Prostate gland (tissue), 2 donors: ENCODE measurements around the gene GTPBP6. TPM values are rescaled to one million over a fixed set of nuclear protein-coding genes. Genes with fewer than 3 reads are reported as not detected.
"Not testable (repeated sequence)": the region's sequence is repeated elsewhere in the genome, so short reads cannot be mapped to it uniquely, and the experiment has no call there.

Experiments used
- DNase-seq: peaks from one replicate; pipeline ENCODE4 v3.0.0-alpha.2; 2019; ENCODE audit warnings: low spot score
- H3K27ac ChIP-seq, 2 donors: fragments of 200-600 bp; sonication (generic); 2 replicates each; pipeline ENCODE4 v1.5.1; 2017 to 2019
- H3K27me3 ChIP-seq: fragments of 200-600 bp; sonication (generic); replicated peaks from 2 replicates; pipeline ENCODE4 v1.5.1; 2019; ENCODE audit not compliant: insufficient read depth
- H3K36me3 ChIP-seq, 2 donors: fragments of 200-600 bp; sonication (generic); 1 replicate in 1 of 2; 2 replicates in 1 of 2; pipeline versions ENCODE4 v1.5.1 to v1.8.1; 2017 to 2019
- H3K4me1 ChIP-seq: fragments of 200-600 bp; sonication (generic); replicated peaks from 2 replicates; pipeline ENCODE4 v1.5.1; 2019
- H3K4me3 ChIP-seq, 2 donors: fragments of 200-600 bp; sonication (generic); 2 replicates each; pipeline ENCODE4 v1.5.1; 2017 to 2019
- H3K9me3 ChIP-seq: fragments of 200-600 bp; sonication (generic); 2 replicates; pipeline ENCODE4 v1.5.1; 2017
- POLR2A ChIP-seq: fragments of 450-650 bp; IDR thresholded peaks from one replicate; pipeline ENCODE4 v1.6.1; 2016; ENCODE audit warnings: antibody characterized with exemption, mild to moderate bottlenecking
- POLR2AphosphoS5 ChIP-seq: sonication (generic); formaldehyde crosslinking; IDR thresholded peaks from one replicate; pipeline ENCODE4 v1.6.1; 2017; ENCODE audit warnings: antibody characterized with exemption
- WGBS: methylation state at CpG from one replicate; pipeline ENCODE4 v1.1.5; 2018; 5-methylcytosine and 5-hydroxymethylcytosine counted together
- intact Hi-C: fragments of 100-400 bp; cut with DNase I; formaldehyde crosslinking; loops from one replicate; pipeline ENCODE4 v1.14.2; 2022
- total RNA-seq, 2 donors: library from RNA; depleted of rRNA; stranded (reverse); fragments of >200 nt; gene quantifications; one replicate each; pipeline ENCODE4 v1.1.0, GENCODE V29; 2016
- TF ChIP-seq, protein P1 (sequence below), 4 experiments: fragments of 200-600 bp in 2 of 4; fragments of 450-650 bp in 2 of 4; sonication (generic) in 2 of 4; IDR thresholded peaks; 1 replicate in 3 of 4; 2 replicates in 1 of 4; pipeline ENCODE4 v1.5.1; 2016 to 2019; ENCODE audit warnings: antibody characterized with exemption in 4 of 4, mild to moderate bottlenecking in 2 of 4, moderate library complexity in 2 of 4

Gene GTPBP6
- total RNA-seq, 2 donors from 2014 or later = 43.9 to 69.6 TPM

- Histone ChIP-seq H3K4me1 (no peaks in the 10 kb centered on the region), H3K4me3 (no peak overlapping the region), H3K36me3 (no peaks in the 10 kb centered on the region), H3K27me3 (no peaks in the 10 kb centered on the region), H3K9me3 (no peaks in the 10 kb centered on the region), H3K27ac (no peak overlapping the region)
- no peak for DNase-seq
- intact Hi-C loops = no loop called here
- no peak for TF ChIP-seq POLR2A
- TF ChIP-seq, protein P1, sequence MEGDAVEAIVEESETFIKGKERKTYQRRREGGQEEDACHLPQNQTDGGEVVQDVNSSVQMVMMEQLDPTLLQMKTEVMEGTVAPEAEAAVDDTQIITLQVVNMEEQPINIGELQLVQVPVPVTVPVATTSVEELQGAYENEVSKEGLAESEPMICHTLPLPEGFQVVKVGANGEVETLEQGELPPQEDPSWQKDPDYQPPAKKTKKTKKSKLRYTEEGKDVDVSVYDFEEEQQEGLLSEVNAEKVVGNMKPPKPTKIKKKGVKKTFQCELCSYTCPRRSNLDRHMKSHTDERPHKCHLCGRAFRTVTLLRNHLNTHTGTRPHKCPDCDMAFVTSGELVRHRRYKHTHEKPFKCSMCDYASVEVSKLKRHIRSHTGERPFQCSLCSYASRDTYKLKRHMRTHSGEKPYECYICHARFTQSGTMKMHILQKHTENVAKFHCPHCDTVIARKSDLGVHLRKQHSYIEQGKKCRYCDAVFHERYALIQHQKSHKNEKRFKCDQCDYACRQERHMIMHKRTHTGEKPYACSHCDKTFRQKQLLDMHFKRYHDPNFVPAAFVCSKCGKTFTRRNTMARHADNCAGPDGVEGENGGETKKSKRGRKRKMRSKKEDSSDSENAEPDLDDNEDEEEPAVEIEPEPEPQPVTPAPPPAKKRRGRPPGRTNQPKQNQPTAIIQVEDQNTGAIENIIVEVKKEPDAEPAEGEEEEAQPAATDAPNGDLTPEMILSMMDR (IDR thresholded peaks at IDR 0.05) = no peak
- no peak for TF ChIP-seq POLR2AphosphoS5
- WGBS = 79% methylated on average over 13 of the region's 21 CpGs
Measured at GRCh38 chrX:270848-271367, 47.7 kb downstream of the GTPBP6 start.

- peak; percentile 3 for DNase-seq
- no peak overlapping the region for H3K27ac ChIP-seq
- no peaks in the 10 kb centered on the region for H3K4me1 ChIP-seq
- H3K4me3 ChIP-seq = no peak overlapping the region
- intact Hi-C loops = no loop called here
- WGBS = 92% methylated on average over 32 of the region's 33 CpGs
- TF ChIP-seq POLR2A = no peak
- TF ChIP-seq POLR2AphosphoS5 = no peak
- TF ChIP-seq, protein P1 (IDR thresholded peaks at IDR 0.05) = no peak
- no peaks in the 10 kb centered on the region for H3K27me3 ChIP-seq
- no peaks in the 10 kb centered on the region for H3K9me3 ChIP-seq
- no peaks in the 10 kb centered on the region for H3K36me3 ChIP-seq
Measured at GRCh38 chrX:267771-268261, 50.8 kb downstream of the GTPBP6 start.

DNA sequence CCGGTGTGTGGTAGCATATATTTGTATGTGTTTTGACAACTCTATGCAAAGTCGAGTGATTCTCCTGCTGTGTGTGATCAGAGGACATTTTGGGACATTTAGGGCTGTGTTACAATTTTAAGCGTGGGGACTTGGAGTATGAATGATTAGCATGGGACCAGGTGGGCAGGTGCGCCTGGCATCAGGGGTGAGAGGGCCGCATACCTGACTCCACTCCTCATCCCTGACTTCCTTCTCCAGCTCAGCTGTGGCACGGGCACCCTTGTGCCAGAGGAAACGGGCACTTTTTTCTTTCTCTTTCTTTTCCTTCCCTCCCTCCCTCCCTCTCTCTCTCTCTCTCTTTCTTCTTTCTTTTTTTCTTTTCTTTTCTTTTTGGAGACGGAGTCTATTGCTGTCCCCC is 53.1 kb downstream of the GTPBP6 start:
- Histone ChIP-seq H3K9me3 (no peaks in the 10 kb centered on the region), H3K27ac (no peak overlapping the region), H3K36me3 (no peaks in the 10 kb centered on the region), H3K27me3 (no peaks in the 10 kb centered on the region), H3K4me3 (no peak overlapping the region), H3K4me1 (no peaks in the 10 kb centered on the region)
- no peak for TF ChIP-seq POLR2A
- TF ChIP-seq POLR2AphosphoS5 = no peak
- TF ChIP-seq, protein P1 (IDR thresholded peaks at IDR 0.05) = no peak
- peak; percentile 1 for DNase-seq
- 85% methylated on average over 8 of the region's 8 CpGs for WGBS
- intact Hi-C loops = no loop called here

- Histone ChIP-seq H3K27me3 (no peaks in the 10 kb centered on the region), H3K36me3 (no peaks in the 10 kb centered on the region), H3K9me3 (no peaks in the 10 kb centered on the region), H3K27ac (no peak overlapping the region), H3K4me3 (no peak overlapping the region), H3K4me1 (no peaks in the 10 kb centered on the region)
- intact Hi-C loops = no loop called here
- 78% methylated on average over 16 of the region's 16 CpGs for WGBS
- peak; percentile 22 for DNase-seq
- TF ChIP-seq POLR2A (no peak), POLR2AphosphoS5 (peak; percentile 34)
Measured at GRCh38 chrX:264634-265455, 53.8 kb downstream of the GTPBP6 start.

DNA sequence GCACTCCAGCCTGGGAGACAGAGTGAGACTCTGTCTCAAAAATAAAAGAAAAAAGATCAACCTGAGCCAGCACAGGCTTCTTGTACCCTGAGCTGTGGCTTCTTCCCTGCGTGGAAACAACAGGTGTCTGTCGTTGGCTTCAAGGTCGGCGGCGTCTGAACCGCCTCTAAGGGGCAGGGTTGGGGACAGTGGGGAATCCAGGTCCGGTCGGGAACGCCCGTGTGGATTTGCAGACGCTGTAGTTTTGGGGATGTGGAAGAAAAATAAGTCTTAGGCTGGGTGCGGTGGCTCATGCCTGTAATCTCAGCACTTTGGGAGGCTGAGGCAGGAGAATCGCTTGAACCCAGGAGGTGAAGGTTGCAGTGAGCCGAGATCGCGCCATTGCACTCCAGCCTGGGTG is 54.6 kb downstream of the GTPBP6 start:
- H3K9me3 ChIP-seq, H3K4me1 ChIP-seq, H3K36me3 ChIP-seq, intact Hi-C loops, H3K4me3 ChIP-seq, H3K27ac ChIP-seq, H3K27me3 ChIP-seq: not testable (repeated sequence)
- peak; percentile 3 for DNase-seq
- 85% methylated on average over 16 of the region's 16 CpGs for WGBS
